ENCODE data around the gene CENPO.
A peak's percentile ranks its signal among the peaks of the same experiment; 100 is the strongest.

Gene CENPO

GRCh38 chr2:24824071-24824588 is 30.9 kb downstream of the CENPO start:
- DNase-seq (ENCODE audit: low spot score), result no peak

DNA sequence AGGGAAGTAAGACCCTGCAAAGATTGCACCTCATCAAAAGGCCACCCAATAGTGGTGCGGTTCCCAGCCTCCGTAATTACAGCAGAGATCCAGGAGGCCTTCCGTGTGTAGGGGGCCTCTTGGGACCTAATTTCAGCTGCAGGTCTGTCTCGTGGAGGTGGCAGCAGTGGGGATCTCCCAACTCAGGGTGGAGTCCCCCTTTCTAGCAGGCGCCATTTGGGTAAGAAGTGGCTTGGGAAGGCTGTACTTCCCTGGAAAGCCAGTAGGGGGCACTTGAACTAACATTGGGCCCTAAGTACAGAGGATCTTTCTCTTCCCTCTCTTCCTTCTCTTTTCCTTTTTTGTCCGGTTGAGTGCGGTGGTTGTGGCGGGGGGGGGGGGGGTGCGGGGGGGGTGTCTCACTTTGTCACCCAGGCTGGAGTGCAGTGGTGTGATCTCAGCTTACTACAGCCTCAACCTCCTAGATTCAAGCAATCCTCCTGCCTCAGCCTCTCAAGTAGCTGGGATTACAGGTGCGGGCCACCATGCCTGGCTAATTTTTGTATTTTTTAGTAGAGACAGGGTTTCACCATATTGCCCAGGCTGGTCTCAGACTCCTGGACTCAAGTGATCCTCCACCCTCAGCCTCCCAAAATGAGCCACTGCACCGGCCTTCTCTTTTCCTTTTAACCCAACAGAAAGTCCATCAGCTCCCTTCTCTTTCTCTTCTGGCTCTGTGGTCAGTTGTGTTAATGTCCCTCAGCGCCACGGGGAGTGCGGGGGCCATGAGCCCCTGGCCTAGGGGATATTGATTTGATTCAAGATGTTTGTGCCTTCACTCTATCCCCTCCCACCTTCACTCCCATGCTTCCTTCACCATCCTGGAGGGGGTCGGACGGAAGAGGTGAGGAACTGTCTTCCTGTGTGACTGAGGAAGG is 32.0 kb downstream of the CENPO start:
- no peak for DNase-seq (ENCODE audit: low spot score)

DNA sequence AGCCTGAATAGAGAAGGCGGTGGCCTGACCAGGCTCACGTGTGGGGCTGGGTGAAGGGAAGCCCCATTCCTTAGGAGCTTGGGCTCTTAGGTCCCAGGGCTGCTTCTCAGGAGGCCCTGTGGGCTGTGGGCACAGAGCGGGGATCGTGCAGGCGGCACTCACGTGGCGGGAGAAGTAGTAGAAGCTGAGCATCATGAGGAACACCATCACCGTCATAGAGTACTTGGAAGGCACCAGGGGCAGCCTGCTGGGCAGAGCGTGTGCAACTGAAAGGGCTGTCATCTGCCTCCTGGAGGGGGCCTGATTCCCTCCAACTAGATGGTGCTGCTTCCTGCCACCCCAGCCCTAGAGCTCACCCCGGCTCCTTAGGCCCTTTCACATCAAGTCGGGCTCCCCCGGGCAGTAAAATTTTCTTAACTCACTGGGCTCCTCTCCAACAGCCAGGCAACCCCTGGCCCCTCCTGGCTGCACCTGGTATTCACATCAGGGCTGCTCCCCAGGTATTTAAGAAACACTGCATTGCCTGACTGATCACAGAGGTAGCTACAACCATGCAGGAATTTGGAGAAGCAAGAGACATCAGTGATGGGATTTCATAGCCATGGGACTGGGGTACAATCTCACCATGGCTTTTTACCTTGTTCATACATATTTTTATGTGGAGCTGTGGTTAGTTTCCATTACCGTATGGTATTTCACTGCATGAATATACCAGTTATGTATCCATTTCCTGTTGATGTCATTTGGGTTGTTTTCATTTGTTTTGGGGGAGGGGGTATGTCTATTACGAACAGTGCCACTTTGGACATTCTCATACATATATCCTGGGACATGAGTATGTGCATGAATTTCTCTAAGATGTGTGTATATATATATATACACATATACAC is 32.9 kb downstream of the CENPO start:
- DNase-seq (ENCODE audit: low spot score), result no peak

DNA sequence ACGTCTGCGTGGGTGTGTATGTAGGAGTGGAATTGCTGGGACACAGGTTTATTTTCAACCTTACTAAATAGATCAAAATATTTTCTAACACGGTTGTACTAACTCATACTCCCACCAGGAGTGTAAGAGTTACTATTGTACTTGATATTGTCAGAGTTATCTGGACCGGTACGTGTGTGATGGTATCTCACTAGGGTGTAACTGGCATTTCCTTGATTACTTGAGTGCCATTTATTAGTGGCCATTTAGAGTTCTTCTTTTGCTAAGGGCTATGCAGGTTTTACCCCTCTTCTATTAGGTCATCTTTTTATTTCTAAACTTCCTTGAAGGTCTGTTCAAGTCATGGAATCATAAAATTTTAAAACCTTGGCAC is 33.5 kb downstream of the CENPO start:
- DNase-seq (ENCODE audit: low spot score), result no peak

GRCh38 chr2:24827321-24828237 is 34.4 kb downstream of the CENPO start:
- peak; percentile 95 for DNase-seq (ENCODE audit: low spot score)

GRCh38 chr2:24828238-24828996 is 35.2 kb downstream of the CENPO start:
- DNase-seq (ENCODE audit: low spot score), result no peak

GRCh38 chr2:24830351-24830750 is 37.1 kb downstream of the CENPO start:
- DNase-seq (ENCODE audit: low spot score), result peak; percentile 62

- no peak for DNase-seq (ENCODE audit: low spot score)
Observed at GRCh38 chr2:24830786-24831185, 37.6 kb downstream of the CENPO start.

DNA sequence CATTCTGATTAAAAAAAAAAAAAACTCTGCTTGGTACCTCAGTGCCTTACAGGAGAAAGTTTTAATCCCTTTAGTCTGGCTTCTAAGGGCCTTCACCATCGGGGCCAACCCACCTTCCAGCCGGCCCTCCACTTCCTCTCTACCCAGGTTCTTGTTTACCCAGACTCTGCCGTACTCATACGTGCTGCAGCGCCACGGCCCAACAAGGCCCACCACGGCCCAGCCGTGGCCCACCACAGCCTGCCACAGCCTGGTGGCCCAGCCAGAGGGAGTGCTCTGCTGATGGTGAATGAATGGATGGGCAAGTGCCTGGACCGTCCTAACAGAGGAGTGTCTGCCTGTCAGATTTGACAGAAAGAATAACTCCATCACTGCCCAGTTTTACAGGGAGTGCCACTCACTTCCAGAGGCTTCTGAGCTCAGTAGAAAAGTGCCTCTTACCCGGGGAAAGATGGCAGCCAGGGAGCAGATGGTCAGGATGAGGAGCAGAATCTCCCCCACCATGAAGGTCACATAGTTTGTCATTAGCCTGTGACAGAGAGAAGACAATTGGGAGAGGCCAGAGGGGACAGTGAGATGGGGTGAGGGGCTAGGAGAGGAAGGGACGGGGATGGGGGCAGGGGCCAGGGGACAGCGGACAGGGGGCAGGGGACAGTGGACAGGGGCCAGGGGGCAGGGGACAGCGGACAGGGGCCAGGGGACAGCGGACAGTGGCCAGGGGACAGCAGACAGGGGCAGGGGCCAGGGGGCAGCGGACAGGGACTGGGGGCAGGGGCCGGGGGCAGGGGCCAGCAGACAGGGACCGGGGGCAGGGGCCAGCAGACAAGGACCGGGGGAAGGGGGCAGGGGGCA is 38.2 kb downstream of the CENPO start:
- DNase-seq (ENCODE audit: low spot score), result no peak

DNA sequence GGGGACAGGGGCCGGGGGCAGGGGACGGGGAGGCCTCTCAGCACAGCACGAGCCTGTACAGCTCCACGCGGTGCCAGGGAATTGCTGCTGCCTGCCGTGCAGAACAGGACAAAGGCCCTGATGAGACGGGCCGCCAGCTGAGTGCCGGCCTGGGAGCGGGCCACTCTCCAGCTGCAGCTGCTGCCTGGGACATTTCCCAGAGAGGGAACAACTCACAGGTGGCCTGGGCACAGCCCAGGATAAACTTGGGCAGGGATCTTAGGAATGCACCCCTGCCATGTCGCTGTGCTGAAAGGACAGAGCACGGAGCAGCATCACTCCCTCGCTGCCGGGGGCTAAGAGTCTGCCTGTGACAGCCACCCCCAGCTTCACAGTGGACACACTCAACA is 38.8 kb downstream of the CENPO start:
- no peak for DNase-seq (ENCODE audit: low spot score)

GRCh38 chr2:24832521-24832920 is 39.3 kb downstream of the CENPO start:
- no peak for DNase-seq (ENCODE audit: low spot score)

- no peak for DNase-seq (ENCODE audit: low spot score)
Observed at GRCh38 chr2:24832931-24833701, 39.9 kb downstream of the CENPO start.

DNA sequence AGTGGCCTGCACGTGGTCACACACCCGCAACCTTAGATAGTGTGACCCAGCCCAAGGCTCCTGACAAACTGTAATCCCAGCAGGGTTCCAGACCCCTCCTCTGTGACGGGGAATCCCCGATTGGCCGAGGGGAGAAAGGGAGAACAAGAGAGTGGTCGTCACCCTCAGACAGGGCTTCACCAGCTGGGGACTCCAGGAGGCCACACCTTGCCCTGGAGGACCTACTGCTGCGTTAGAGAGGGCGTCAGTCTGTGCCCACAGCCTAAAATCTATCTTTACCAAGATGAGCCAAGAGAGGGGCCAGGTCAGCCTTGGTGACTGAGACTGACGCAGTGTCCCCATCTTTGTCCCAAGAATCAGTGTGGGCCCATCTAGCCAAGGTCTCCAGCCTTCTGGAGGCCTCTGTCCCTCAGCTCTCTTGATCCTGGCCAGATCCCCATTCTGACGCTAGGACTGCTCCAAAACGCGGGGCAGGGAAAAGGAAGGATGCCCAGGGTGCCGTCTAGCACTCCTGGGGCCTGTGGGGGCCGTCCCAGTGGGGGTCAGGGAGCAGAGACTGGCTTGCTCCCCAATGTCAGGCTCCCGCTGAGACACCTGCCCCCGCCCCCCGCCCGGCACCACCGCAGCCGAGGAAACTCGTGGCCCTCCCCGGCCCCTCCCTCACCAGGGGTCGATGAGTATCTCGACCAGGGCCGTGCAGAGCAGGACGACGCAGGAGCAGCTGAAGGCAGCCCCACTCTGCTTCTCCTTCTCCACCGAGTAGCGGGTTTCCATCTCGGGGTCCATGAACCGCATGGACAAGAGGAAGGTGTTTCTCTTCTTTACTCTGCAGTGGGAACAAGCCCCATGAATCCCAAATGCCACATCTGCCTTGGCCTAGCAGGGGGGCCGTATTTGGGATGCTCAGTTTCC is 40.9 kb downstream of the CENPO start:
- no peak for DNase-seq (ENCODE audit: low spot score)

- no peak for DNase-seq (ENCODE audit: low spot score)
Observed at GRCh38 chr2:24834733-24835395, 41.6 kb downstream of the CENPO start.

GRCh38 chr2:24835411-24835810 is 42.2 kb downstream of the CENPO start:
- peak; percentile 78 for DNase-seq (ENCODE audit: low spot score)

GRCh38 chr2:24836206-24836605 is 43.0 kb downstream of the CENPO start:
- DNase-seq (ENCODE audit: low spot score), result no peak

GRCh38 chr2:24836706-24837105 is 43.5 kb downstream of the CENPO start:
- no peak for DNase-seq (ENCODE audit: low spot score)
